Measurements from ENCODE around the gene DIAPH2.
A peak's percentile ranks its signal among the peaks of the same experiment; 100 is the strongest.

DIAPH2 gene

DNA sequence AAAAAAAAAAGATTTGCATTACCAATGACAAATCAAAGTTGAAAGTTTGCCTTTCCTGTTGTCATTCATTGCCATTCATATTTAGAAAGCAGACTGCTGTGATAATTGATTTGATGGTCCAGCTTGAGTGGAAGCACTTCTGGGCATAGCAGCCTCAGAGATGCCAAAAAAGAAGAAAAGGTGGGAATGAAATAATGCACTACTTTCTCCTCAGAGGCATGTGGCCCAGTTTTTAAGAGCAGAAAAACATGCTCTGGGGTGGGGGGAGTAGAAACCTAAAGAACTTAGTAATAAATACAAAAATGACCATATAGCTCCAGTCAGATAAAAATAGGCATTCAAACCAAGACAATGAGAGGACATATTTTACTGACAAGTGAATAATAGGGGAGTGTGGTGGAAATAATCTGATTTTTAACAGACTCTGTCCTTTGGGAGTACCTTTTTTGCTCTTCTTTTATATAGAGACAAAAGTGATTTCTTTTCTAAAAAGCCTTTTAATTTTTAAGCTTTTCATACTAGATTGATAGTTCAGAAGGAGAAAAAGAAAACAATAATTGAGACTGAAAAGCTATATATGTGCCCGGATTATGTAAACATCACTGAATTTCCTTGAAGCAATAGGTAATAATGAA, 798.1 kb downstream of the DIAPH2 start:
- DNase-seq (ENCODE audit: low read depth): no peak

- no peak for DNase-seq (ENCODE audit: low read depth)
Observed at GRCh38 chrX:97490656-97491055, 806.0 kb downstream of the DIAPH2 start.

DNA sequence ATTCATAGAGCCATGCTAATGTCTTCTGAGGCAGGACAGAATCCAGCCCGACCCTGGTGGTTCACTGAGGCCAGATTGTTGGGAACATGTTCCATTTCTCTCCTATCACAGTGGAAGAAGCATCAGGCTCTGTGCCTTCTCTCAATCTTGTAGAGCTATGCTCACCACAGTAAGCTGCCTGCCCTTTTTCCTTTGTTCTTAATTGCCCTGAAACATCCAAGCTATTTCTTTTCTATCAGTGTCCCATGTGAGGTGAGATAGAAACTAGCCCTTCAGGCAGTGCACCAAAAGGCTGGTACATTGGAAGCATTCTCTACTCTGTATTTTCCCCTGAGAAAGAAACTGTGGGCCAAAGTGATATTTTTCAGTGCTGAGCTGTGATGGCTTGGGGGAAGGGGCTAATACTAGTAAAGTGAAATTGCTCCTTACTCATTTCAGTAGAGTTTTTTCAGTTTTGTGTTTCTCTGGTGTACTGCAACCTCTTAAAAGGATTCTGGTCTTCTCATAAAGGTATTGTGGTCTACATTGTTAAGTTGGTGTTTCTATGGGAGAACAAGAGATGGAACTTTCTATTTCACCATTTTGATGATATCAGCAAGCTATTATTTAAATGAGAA, 810.2 kb downstream of the DIAPH2 start:
- DNase-seq (ENCODE audit: low read depth): no peak

DNA sequence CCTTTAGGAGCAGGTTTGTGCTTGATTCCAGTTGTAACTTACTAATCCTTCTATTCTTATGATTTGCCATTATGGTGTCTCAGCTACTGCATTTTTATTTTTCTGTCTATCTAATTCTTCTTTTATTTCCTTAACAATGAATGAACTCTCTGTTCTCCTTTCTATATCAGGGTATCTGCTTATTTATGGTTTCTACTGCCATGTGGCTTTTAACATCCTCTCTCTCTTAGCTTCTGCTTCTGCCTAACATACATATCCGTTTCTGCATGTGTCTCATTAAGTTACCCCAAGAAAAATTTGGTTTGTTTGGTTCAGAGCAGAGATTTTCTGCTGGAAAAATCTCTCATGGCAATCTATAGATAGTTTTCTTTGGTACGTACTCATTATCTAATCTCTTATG, 813.5 kb downstream of the DIAPH2 start:
- DNase-seq (ENCODE audit: low read depth): no peak

DNA sequence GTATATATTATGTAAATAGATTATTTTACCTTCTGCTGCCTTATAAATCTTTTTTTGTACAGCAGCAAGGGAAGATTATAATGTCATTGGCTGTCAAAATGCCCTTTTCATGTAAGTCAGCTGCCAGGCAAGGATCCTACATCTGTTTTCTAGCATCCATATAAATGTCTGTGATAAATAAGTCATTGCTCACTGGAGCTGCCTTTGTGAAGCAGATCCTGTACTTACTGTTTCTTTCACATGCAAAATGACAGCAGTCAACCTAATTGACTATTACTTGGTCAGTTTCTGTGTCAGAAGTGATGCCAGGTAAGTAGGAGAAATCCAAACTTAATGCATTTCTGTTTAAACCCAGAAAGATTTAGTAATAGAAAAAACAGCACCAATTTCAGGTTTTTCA, 819.8 kb downstream of the DIAPH2 start:
- no peak for DNase-seq (ENCODE audit: low read depth)

GRCh38 chrX:97517763-97518162, 833.1 kb downstream of the DIAPH2 start:
- DNase-seq (ENCODE audit: low read depth): no peak

DNA sequence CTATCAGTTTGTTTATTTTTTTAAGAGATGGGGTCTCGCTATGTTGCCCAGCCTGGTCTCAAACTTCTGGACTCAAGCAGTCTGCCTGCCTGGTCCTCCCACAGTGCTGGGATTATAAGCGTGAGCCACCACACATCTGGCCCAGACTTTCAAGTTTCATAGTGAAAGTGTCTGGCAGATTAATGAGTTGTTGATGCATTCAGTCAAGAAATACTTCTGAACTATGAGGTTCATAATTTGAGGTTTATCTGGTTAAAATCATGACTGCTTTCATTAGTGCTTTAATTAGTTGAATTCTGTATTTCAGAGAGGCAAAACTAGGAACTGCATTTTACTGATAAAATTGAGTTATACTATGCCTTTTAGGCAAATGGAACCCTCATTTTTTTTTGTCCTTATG, 837.7 kb downstream of the DIAPH2 start:
- no peak for DNase-seq (ENCODE audit: low read depth)

- no peak for DNase-seq (ENCODE audit: low read depth)
Observed at GRCh38 chrX:97524340-97524739, 839.7 kb downstream of the DIAPH2 start.

DNA sequence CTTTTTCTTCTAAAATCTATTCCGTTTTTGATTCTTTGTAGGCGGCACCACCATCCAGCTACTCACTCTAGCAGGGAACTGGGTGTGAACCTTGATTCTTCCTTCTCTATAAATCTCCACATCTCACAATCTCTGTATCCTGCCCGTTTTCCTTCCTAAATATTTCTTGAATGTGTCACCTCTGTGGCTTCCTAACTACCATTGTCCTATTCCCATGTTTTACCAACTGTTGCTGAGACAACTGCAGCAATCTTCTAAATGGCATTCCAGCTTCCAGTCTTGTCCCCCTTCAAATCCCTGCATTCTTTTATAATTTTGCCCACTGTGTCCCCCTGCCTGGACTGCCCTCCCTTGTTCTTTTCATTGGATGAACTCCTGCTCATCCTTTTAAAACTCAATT, 840.4 kb downstream of the DIAPH2 start:
- no peak for DNase-seq (ENCODE audit: low read depth)

DNA sequence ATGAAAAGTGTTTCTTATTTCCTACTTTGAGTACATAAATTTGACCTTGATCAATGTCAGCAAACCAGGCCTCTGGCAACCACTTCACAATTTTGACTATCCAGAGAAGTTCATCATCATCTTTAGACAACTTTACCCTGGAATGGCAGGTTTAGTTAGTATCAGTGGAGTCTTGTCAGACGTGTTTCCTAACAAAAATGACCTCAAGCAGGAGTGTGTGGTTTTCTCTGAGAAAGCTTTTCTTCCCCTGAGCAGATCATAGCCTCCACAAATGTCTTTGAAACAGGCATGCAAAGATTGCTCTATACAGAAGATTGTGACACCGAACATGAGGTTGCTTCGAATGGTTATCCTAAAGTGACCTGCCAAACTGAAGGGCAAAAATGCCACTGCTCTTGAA, 841.3 kb downstream of the DIAPH2 start:
- no peak for DNase-seq (ENCODE audit: low read depth)

GRCh38 chrX:97527725-97528124, 843.1 kb downstream of the DIAPH2 start:
- DNase-seq (ENCODE audit: low read depth): no peak

GRCh38 chrX:97529536-97530200, 845.0 kb downstream of the DIAPH2 start:
- peak; percentile 6 for DNase-seq (ENCODE audit: low read depth)

DNA sequence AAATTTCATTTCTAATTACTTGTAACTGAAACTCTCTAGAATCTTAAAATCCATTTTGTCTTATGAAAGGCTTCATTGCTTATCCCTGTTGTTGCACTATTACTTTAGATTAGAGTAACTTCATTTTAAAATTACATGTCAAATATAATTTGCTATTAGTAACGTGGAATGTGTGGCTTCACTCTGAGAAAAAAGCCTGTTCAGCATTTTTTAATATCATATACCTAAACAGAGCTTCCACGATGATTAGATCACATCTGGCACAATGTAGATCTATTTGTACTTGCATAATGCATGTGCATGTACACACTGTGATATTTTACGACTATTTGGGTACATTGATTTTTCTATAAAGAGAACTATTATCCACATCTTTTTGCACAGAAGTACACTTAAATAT, 847.2 kb downstream of the DIAPH2 start:
- DNase-seq (ENCODE audit: low read depth): no peak

DNA sequence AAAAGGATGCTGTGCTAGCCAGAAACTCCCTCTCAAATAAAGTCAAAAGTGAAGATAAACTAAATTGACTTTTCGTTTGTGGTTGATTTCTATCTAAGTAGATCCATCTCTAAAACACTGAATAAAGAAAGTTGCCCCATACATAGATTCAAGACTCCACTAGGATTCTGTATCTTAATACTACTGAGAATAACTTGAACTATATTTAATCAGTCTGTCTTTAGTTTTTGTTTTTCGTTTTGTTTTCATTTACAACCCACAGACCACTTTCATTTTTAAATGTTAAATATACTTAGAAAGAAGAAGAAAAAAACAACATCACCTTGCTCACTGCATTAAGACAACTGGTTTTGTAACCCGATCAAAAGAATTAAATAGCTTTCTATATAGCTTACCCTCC, 854.1 kb downstream of the DIAPH2 start:
- no peak for DNase-seq (ENCODE audit: low read depth)

GRCh38 chrX:97539970-97540519, 855.4 kb downstream of the DIAPH2 start:
- no peak for DNase-seq (ENCODE audit: low read depth)

DNA sequence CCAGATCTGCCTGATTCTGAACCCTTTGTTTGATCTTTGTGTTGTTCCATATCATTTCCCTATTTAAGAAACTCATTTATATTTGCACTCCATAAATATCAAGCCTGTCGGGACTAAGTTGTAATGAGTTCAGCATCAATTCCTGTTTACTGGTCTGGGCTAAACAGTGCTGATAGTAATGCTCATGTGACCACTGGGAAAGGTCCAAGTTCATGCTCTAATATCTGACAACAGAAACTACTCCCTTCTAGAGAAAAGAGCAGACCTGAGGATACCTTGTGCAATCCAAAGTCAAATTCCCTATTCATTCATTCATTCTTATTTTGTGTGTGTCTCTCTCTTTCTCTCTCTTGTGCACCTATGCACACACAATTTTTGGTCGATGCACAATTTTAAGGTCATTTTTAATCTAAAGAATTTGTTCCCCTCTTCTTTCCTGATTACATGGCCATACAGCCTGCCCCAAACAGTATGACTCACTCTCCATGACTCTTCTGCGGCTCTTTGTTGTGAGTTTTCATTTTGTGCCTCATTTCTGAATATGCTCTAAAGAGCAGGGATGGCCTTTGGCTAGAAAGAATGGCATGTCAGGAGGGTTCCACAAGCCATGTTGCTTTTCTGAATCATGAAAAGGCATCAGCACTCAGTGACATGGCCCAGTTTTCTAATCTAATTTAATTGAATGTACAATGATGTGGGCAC, 863.4 kb downstream of the DIAPH2 start:
- DNase-seq (ENCODE audit: low read depth): no peak

GRCh38 chrX:97551821-97552220, 867.2 kb downstream of the DIAPH2 start:
- DNase-seq (ENCODE audit: low read depth): peak; percentile 3

GRCh38 chrX:97553833-97554232, 869.2 kb downstream of the DIAPH2 start:
- DNase-seq (ENCODE audit: low read depth): no peak

- DNase-seq (ENCODE audit: low read depth): no peak
Observed at GRCh38 chrX:97556359-97556758, 871.7 kb downstream of the DIAPH2 start.

- DNase-seq (ENCODE audit: low read depth): peak; percentile 53
Observed at GRCh38 chrX:97563531-97564133, 879.0 kb downstream of the DIAPH2 start.

DNA sequence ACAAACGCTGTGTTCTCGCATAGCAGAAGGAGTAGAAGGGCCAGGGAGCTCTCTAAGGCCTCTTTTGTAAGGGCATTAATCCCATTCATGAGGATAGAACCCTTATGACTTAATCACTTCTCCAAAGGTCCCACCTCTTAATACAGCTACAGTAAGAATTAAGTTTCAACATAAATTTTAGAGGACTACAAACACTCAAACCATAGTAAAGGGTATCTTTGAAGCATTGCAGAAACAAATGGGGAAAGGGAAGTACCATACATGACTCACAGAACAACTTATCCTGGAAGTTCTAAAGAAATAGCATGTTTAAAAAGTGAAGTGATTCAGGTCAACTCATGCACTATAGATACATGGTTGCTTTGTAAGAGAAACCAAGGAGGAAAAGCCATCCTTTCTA, 879.9 kb downstream of the DIAPH2 start:
- no peak for DNase-seq (ENCODE audit: low read depth)

- DNase-seq (ENCODE audit: low read depth): no peak
Observed at GRCh38 chrX:97587171-97587570, 902.5 kb downstream of the DIAPH2 start.
